GM12878 (cell line): ENCODE results near the gene TECTB.

Source experiments
- CTCF ChIP-seq, 3 experiments: IDR thresholded peaks in 2 of 3; conservative IDR thresholded peaks in 1 of 3; 2 replicates each; pipeline ENCODE4 v1.5.1; 2011; ENCODE audit warnings: low read depth in 3 of 3, low read length in 3 of 3, mild to moderate bottlenecking in 3 of 3, control low read depth in 2 of 3, moderate library complexity in 2 of 3, inconsistent platforms in 1 of 3, mixed read lengths in 1 of 3; ENCODE audit not compliant: control insufficient read depth in 2 of 3, insufficient read depth in 1 of 3; ENCODE audit errors: extremely low read depth in 1 of 3
- JUND ChIP-seq: IDR thresholded peaks from 2 replicates; pipeline ENCODE4 v1.6.1; 2012; ENCODE audit warnings: low read depth, mild to moderate bottlenecking, low read length, improper control_type of control experiment, moderate library complexity
- MAX ChIP-seq: IDR thresholded peaks from 2 replicates; pipeline ENCODE4 v1.6.1; 2012; ENCODE audit warnings: low read depth, low read length, improper control_type of control experiment
- MYC ChIP-seq: IDR thresholded peaks from 2 replicates; pipeline ENCODE4 v1.6.1; 2011; ENCODE audit warnings: mild to moderate bottlenecking, low read length, moderate library complexity, inconsistent platforms; ENCODE audit not compliant: insufficient read depth, insufficient replicate concordance, insufficient read length, severe bottlenecking
- PBX3 ChIP-seq: IDR thresholded peaks from 2 replicates; pipeline ENCODE4 v1.6.1; 2011; ENCODE audit warnings: mild to moderate bottlenecking, low read depth, low read length, moderate library complexity; ENCODE audit not compliant: insufficient replicate concordance
- POLR2AphosphoS5 ChIP-seq: IDR thresholded peaks from 2 replicates; pipeline ENCODE4 v1.6.1; 2011; ENCODE audit warnings: mild to moderate bottlenecking, low read length, inconsistent platforms
- RELB ChIP-seq: fragments of 450-650 bp; IDR thresholded peaks from 2 replicates; pipeline ENCODE4 v1.6.1; 2017; ENCODE audit warnings: low read depth, mild to moderate bottlenecking, moderate library complexity
- REST ChIP-seq: IDR thresholded peaks from 2 replicates; pipeline ENCODE4 v1.6.1; 2012; ENCODE audit warnings: mild to moderate bottlenecking, low read depth, low read length
- SIN3A ChIP-seq: IDR thresholded peaks from 2 replicates; pipeline ENCODE4 v1.6.1; 2012; ENCODE audit warnings: low read depth, low read length, improper control_type of control experiment
- SP1 ChIP-seq: IDR thresholded peaks from one replicate; pipeline ENCODE4 v1.6.1; 2011; ENCODE audit warnings: low read depth, low read length
- ZBTB4 ChIP-seq: fragments of 450-650 bp; formaldehyde crosslinking; IDR thresholded peaks from 2 replicates; pipeline ENCODE4 v1.4.0; 2022; ENCODE audit warnings: mild to moderate bottlenecking, moderate library complexity

- TF ChIP-seq SP1 (no peak), ZBTB4 (no peak), CTCF (IDR thresholded peaks at IDR 0.05 in 2 of 3, conservative IDR thresholded peaks at IDR 0.05 in 1 of 3; ENCODE audit: control insufficient read depth in 2 of 3, extremely low read depth in 1 of 3, insufficient read depth in 1 of 3, low read depth in 3 of 3, low read length in 3 of 3) (no peak), POLR2AphosphoS5 (no peak), MYC (no peak), MAX (no peak), RELB (no peak), REST (no peak), SIN3A (no peak), JUND (no peak), PBX3 (no peak)
Measured at GRCh38 chr10:112332509-112333228, 49.5 kb downstream of the TECTB start.
